NCI-H748 treated with DMSO at 0.1 percent for 48 hours (cell line): ENCODE results near the gene FBXO17.
"Not testable (repeated sequence)": the region's sequence is repeated elsewhere in the genome, so short reads cannot be mapped to it uniquely, and the experiment has no call there.

Experiments used
- DNase-seq: peaks from one replicate; lab custom pipeline; 2025; lab: John Stamatoyannopoulos, UW

FBXO17 gene

DNA sequence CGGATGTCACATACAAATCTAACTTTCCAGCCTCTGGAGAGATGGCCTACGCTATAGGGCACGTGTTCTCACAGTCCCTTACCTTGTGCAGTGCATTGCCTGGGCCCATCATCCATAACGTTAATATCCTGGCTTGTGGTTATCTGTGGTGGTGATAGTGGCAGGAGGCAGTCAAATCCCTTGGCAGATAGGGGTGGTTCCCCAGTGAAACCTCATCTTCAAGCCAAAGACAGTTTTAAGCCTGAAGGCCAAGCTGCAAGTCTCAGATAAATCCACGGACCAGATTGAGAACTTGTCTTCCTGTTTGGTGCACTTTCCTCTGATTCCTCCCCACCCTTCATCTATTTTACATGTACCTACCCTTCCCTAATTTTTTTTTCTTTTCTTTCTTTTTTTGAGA is 4.3 kb upstream of the FBXO17 start:
- no peak for DNase-seq

DNA sequence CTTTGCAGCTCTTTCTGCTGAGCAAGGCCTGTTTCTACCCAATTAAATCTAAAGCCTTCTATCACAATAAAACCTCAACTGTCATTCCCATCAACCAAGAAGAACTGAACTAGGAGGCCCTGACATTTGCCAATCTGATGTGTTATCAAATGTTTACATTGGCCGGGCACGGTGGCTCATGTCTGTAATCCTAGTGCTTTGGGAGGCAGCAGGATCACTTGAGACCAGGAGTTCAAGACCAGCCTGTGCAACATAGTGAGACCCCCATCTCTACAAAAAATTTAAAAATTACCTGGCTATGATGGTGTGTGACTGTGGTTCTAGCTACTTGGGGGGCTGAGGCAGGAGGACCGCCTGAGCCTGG is 2.8 kb upstream of the FBXO17 start:
- DNase-seq: no peak

DNA sequence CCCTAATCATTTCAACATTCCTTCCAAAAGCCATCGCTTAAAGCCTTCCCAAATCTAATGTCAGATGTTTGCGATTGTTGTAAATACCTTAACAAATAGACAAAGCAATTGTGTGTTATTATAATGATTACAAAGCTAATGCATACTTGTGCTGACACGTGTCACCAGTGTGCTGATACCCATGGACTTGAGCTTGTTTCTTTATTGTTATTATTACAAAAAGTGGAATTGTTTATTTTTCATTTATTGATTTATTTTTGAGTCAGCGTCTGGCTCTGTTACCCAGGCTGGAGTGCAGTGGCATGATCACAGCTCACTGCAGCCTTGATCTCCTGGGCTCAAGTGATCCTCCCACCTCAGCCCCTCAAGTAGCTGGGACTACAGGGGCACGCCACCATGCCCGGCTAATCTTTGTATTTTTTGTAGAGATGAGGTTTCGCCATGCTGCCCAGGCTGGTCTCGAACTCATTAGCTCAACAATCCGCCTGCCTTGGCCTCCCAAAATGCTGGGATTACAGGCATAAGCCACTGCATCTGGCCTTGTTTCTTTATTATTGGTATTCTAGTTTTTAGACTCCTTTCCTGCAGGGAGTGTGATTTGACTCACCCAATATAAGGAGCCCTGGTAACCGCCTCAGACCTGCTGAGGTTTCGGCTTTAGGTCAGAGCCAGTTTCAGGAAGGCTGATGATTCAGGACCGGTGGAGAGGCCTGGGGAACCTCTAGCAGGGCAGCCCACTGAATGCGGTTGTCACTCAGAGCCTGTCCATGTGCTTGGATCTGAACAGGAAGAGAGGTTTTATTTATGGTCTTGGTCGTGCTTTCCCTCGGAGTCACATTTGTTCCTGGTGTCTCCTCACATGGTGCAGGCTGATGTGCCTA is 2.1 kb upstream of the FBXO17 start:
- no peak for DNase-seq

DNA sequence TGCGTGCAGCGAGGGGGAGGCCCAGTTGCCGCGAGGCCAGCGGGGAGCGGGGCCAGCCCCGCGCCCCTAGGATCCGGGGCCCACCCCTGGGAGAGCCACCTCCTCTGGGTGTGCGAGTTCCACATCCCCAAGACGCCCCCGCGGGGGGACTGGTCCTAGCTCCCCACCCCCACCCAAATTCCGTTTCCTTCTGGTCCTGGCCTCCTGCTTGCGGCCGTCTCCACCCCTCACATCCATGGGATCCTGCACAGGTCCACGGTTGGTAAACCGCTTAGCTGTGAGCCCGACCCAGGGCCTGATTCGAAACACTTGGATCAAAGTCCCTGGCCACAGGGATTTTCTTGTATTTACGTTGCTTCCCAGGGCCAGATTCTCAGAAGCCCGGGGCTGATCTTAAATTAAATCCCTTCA is 324 bp upstream of the FBXO17 start:
- DNase-seq: no peak

DNA sequence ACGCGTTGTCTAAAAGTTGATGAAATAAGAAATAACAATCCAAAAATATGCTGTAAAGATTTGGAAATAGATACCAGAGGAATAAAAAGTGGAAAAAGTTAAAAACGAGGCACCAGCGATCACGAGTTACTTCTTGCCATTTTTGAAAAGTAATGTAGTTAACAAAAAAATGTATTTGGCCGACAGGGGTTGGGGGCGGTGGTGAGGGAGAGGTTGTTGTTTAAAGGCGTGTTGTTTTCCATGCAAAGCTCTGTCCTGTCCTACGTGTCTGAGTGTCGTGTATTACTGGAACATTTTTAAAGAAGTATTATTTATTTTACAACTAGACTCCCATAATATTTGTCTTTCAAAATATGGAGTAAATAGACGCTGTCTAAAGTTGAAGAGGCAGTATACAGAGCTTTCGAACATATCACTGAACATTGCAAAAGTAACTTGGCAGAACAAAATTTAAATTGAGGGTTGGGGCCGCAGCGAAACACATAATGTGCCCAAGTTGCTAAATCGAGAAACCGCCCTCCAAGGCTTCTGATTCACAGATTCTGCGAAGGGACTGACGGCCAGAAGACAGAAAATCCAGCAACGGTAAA is 823 bp downstream of the FBXO17 start:
- DNase-seq: no peak

DNA sequence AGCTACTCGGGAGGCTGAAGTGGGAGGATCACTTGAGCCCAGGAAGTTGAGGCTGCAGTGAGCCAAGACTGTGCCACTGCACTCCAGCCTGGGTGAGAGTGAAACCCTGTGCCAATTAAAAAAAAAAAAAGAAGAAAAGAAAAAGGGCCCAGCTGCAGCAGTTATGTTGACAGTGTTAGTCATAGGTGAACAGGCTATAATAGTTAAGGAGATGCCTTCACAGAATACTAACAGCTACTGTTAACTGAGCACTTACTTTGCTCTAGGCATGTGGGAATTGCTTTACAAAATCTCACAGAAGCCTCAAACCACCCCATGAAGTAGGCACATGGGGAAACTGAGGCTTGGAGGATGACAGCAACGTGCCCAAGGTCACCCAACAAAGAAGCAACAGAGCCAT is 3.9 kb downstream of the FBXO17 start:
- no peak for DNase-seq

DNA sequence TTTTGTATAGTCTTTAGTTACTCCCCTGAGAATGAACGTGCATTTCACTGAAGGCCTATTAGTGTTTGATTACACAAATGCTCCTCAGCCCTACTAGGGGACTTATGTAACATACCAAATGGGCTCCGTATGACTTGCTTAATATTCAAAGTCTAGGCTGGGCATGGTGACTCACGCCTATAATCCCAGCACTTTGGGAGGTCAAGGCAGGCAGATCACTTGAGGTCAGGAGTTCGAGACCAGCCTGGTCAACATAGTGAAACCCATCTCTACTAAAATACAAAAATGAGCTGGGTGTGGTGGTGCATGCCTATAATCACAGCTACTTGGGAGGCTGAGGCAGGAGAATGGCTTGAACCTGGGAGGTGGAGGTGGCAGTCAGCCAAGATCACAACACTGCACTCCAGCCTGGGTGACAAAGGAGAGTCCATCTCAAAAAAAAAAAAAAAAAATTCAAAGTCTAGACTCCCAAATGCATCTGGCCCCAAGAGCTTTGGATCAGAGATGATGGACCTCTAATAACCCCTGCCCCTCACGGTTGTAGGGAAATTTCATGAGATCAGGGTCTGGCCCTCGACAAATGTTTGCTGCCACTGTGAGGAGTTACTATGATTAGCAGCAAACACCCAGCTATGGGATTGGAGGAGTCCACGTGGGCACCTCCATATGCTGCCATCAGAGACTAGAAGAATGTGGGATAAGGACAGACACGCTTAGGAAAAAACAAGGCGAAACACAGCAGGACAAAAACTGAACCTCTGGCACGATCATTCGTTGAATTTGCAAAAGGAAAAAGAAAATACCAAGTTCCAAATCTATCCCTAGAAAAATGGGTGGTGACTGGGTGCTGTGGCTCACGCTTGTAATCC is 4.6 kb downstream of the FBXO17 start:
- no peak for DNase-seq

DNA sequence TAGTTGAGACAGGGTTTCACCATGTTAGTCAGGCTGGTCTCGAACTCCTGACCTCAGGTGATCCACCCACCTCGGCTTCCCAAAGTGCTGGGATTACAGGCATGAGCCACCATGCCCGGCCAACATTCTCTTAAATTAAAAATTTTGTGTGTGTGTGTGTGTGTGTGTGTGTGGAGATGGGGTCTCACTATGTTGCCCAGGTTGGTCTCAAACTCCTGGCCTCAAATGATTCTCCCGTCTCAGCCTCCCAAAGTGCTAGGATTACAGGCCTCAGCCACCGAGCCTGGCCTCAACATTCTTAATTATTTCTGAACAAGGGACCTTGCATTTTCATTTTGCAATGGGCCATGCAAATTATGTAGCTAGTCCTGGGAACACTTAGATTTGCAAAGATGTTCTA is 9.4 kb downstream of the FBXO17 start:
- DNase-seq: not testable (repeated sequence)

DNA sequence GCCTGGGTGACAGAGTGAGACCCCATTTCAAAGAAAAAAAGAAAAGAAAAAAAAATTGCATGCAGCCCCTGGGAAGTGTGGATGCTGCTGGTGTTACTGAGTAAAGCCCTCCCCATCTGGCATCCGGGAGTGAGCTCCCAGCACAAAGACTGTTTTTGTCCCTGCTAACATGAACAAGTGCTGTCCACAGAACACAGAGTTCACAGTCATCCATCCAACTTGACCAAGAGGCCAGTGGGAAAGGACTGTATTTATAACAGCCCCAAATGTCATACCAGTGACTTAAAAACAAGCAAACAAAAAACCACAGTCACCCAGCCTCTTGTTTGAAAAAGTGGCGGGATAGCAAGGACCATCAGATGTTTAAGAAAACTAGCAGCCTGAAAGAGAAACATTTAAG is 10.8 kb downstream of the FBXO17 start:
- no peak for DNase-seq

DNA sequence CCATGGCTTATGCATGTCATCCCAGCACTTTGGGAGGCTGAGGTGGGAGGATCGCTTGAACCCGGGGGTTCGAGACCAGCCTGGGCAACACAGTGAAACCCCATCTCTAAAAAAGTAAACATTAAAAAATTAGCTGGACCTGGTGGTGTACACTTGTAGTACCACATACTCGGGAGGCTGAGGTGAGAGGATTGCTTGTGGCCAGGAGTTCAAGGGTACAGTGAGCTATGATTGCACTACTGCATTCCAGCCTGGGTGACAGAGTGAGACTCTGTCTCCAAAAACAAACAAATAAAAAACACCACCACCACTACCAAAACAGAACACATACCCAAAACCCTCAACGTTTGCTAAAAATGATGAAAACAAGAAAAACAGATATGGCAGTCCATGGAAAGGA is 15.9 kb downstream of the FBXO17 start:
- no peak for DNase-seq

DNA sequence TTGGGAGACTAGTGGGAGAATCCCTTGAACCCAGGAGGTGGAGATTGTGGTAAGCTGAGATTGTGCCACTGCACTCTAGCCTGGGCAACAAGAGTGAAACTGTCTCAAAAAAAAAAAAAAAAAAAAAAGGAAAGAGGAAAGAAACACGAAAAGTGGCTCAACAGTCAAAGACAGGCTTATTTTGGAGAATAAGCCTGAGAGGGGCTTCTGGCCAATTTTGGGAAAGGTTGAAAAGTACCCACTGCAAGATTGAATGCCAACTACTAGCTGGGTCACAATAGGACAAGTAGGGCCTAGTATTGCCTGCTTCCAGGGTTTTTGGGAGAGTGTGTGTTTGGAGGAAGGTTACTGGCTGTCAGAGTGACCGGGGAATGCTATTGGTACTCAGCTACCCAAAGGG is 17.2 kb downstream of the FBXO17 start:
- no peak for DNase-seq

DNA sequence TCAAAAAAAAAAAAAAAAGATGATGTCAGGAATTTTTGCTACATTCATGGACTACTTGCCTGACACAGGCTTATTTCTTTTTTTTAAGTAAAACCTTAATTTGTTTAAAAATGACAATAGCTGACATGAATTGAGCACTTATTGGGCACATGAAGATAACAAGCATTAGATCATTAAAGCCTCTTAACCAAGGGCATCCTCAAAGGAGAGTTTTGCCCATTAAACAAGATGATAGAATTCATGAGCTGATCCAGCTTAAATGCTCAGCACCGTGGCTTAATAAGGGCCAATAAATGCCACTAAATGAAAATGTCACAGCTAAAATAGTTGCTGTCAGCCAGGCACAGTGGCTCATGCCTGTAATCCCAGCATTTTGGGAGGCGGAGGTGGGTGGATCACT is 19.3 kb downstream of the FBXO17 start:
- no peak for DNase-seq

DNA sequence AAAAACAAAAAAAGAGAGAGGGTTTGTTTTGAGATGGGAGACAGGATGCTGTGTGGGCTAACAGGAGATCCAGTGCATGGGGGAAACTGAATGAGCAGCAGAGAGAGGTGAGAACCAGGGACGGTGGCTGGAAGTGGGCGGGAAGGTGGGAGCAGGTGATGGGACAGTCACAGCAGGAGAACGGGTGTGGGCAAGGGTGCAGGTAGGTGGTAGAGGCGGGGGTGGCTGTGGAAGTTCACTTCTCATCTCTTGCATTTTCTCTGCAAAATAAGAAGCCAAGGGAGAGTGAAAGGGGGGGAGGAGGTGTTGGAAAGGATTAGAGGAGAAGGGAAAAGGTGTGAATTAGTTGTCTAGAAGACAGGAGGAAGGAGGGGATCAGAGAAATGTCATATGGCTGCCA is 21.9 kb downstream of the FBXO17 start:
- no peak for DNase-seq

DNA sequence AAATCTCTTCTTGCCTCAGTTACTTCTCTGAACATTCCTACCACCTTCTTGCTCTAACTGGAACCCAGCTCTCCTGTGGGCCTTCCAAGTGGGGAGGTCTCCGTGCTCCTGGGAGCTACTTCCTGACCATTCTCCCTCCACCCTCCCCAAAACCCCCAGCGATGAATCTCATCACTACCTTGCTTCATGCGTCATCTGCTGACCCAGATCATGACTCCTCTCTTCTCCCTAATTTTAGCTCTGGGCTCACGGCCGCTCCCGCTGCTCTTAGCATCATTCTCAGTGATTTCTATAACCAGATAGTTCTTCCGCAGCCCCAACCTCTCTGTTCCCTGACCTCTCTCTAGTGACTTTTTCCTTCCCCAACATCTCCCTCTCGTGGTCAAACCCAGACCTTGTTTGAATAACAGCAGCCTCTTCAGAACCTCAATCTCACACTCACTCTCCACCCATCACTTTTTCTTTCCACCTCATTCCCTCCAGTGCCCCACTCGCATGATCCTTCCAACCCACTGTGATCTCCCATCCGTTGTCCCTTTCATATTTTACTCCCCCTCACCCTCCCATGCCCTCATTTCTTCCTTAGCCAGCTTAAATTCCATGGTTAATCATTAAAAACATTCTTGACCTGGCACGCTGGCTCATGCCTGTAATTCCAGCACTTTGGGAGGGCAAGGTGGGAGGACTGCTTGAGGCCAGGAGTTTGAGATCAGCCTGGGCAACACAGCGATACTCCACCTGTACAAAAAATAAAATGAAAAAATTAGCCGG is 23.0 kb downstream of the FBXO17 start:
- peak; percentile 76 for DNase-seq

DNA sequence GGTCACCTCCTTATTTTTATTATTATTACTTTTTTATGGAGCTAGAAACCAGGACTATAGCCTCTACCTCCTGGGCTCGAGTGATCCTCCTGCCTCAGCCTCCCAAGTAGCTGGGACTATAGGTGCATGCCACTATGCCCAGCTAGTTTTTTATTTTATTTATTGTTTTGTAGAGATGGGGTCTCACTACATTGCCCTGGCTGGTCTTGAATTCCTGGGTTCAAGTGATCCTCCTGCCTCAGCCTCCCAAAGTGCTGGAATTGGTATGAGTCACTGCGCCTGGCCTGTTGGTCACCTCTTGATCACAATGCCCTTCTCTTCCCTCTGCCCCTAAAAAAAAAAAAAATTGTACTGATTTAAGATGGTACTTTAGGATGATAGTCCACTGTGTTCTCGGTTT is 24.4 kb downstream of the FBXO17 start:
- no peak for DNase-seq

DNA sequence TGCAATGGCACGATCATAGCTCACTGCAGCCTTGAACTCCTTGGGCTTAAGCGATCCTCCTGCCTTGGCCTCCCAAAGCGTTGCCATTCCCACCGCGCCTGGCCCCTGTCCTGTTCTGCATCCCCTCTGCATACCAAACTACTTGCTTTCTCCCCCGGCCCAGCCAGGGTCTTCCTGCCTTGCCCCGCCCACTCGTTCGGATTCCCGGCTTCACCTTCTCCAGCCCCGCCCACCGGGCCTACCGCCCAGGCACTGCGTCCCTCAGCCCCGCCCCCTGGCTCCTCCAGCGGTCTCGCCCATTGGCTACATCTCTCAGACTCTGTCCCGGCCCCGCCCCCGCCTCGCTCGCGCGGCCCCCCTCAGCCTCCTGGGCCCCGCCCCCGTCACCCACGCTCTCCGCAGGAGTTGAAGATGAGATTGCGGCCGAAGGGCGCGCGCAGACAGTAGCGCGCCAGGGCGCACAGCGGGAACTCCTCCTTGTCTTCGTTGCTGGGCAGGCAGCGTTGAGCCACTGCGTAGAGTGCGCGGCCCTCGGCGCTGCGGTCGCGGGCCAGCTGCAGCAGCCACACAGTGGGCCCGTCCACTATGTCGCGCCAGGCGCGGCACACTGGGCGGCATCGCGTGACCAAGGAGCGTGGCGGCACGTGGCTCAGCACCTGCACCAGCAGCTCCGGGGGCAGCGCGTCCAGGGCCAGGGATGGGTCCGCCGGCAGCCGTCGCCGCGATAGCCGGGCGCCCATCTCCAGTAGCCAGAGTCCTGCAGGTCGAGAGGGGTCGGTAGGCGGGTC is 25.8 kb downstream of the FBXO17 start:
- DNase-seq: peak; percentile 75

DNA sequence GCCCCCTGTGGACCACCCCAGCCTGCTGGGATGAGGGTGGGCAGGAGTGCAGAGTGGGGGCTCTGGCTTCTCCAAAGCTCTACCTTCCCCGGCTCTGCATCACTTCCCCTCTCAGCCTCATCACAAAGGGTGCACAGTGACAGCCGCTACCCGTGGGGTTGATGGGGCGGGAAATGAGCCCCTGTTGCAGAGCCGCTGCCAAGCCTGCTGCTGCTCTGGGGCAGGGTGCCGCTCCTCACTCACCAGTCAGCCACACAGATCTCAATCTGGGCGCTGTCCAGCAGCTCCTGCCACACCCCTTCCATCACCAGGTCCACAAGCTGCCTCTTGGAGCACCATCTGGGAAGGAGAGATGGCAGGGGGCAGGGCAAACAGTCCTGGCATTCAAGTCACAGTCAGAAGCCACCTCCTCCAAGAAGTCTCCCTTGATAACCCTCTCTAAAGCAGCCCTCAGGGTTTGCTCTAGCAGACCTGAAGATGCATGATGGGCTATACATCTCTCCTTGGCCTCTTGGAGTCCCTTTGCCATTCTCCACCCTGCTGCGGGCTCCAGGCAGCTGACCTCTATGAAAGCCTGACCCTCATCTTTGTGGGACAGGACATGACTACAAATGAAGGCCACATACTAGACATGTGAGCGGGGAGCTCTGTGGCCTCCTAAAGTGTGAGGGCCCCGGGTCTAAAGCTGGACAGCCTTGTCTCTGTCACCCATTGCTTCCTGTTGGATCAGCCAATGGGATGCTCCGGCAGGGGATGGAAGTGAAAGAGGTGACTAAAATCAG is 29.1 kb downstream of the FBXO17 start:
- no peak for DNase-seq

DNA sequence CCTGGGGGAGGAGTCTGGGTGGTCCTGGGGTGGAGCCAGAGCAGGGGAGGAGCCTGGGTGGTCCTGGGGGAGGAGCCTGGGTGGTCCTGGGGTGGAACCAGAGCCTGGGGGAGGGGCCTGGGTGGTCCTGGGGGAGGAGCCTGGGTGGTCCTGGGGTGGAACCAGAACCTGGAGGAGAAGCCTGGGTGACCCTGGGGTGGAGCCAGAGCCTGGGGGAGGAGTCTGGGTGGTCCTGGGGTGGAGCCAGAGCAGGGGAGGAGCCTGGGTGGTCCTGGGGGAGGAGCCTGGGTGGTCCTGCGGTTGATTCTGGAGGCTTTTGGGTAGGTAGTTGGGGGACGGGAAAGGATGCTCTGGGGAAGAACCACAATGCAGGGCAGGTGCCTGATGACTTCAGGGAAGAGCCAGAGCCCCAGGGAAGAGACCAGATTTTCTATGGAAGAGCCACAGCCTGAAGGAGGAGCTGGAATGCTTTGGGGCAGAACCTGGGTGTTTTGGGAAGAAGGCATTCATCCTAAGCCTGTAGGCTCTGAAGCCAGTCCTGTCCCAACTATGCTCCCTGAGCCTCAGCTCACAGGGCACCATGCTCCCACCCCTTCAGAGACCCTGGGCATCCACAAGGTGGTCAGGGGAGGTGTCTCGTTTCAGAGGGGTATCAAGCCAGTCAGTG is 29.8 kb downstream of the FBXO17 start:
- DNase-seq: no peak

DNA sequence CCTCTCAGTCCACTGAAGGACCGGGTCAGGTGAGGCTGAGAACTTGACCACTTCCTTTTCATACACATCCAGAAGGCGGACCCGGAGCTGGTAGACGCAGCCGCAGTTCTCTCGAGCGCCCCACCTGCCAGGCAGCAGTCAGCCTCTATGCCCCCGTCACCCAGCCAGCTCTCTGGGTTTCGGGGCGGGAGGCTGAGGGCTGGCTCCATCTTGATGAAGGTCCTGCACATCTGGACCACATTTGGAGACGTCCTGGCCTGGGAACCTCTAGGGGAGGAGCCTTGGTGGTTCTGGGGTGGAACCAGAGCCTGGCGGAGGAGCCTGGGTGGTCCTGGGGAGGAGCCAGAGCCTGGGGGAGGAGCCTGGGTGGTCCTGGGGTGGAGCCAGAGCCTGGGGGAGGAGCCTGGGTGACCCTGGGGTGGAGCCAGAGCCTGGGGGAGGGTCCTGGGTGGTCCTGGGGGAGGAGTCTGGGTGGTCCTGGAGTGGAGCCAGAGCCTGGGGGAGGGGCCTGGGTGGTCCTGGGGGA is 30.5 kb downstream of the FBXO17 start:
- DNase-seq: peak; percentile 32
